WTC11 (cell line): ENCODE results near the gene GPR62. TPM values are rescaled to one million over a fixed set of nuclear protein-coding genes. Genes with fewer than 3 reads are reported as not detected.

ENCODE experiments used
- ATAC-seq: fragments of 200-7000 bp; cut with Tn5 transposase; 2 replicates; pipeline ENCODE4 v1.10.0; 2021; ENCODE audit warnings: mild to moderate bottlenecking, moderate library complexity
- CTCF ChIA-PET: fragments of 300-600 bp; sonication (Branson Sonifier 250); formaldehyde crosslinking; loops from one replicate; lab custom pipeline; 2021; ENCODE audit warnings: antibody characterized with exemption; lab: Charles Lee
- POLR2A ChIA-PET: fragments of 350-600 bp; sonication (Branson Sonifier 250); formaldehyde crosslinking; loops from one replicate; lab custom pipeline; 2021; ENCODE audit warnings: antibody characterized with exemption; lab: Charles Lee
- DNase-seq: peaks from one replicate; pipeline ENCODE4 v3.0.0; 2021; ENCODE audit warnings: low spot score
- H3K27ac Mint-ChIP-seq: 2 replicates; pipeline ENCODE4 v1.8.0; 2021; ENCODE audit warnings: mixed read lengths
- H3K27me3 Mint-ChIP-seq: 2 replicates; pipeline ENCODE4 v1.8.0; 2021; ENCODE audit warnings: low read depth, mild to moderate bottlenecking, moderate library complexity, mixed read lengths
- H3K36me3 Mint-ChIP-seq: 2 replicates; pipeline ENCODE4 v1.8.0; 2021; ENCODE audit warnings: mixed read lengths
- H3K4me1 Mint-ChIP-seq: 2 replicates; pipeline ENCODE4 v1.8.0; 2022; ENCODE audit warnings: mixed read lengths
- H3K4me3 Mint-ChIP-seq: 2 replicates; pipeline ENCODE4 v1.8.0; 2021; ENCODE audit warnings: mild to moderate bottlenecking, moderate library complexity, mixed read lengths
- H3K9me3 Mint-ChIP-seq: 2 replicates; pipeline ENCODE4 v1.8.0; 2021; ENCODE audit warnings: mixed read lengths
- CBFB ChIP-seq: sonication (generic); formaldehyde crosslinking; IDR thresholded peaks from 2 replicates; pipeline ENCODE4 v1.8.1; 2022; ENCODE audit warnings: mild to moderate bottlenecking, low read depth, missing genetic modification reagents
- ESRRA ChIP-seq: sonication (generic); formaldehyde crosslinking; IDR thresholded peaks from 2 replicates; pipeline ENCODE4 v1.8.1; 2022; ENCODE audit warnings: mild to moderate bottlenecking, missing genetic modification reagents, borderline replicate concordance
- GABPB1 ChIP-seq: sonication (generic); formaldehyde crosslinking; IDR thresholded peaks from 2 replicates; pipeline ENCODE4 v1.8.1; 2023; ENCODE audit warnings: mild to moderate bottlenecking, missing genetic modification reagents
- JAZF1 ChIP-seq: fragments of 250-450 bp; sonication (Bioruptor Pico); IDR thresholded peaks from 2 replicates; pipeline ENCODE4 v1.9.0; 2021; ENCODE audit warnings: moderate library complexity, mild to moderate bottlenecking, inconsistent platforms
- MYBL2 ChIP-seq: sonication (generic); formaldehyde crosslinking; IDR thresholded peaks from 2 replicates; pipeline ENCODE4 v1.8.1; 2023; ENCODE audit warnings: mild to moderate bottlenecking, moderate library complexity, missing genetic modification reagents
- SMAD3 ChIP-seq: sonication (generic); formaldehyde crosslinking; IDR thresholded peaks from 2 replicates; pipeline ENCODE4 v1.8.0; 2022; ENCODE audit warnings: missing genetic modification reagents, mild to moderate bottlenecking, borderline replicate concordance
- TCF7 ChIP-seq: sonication (generic); formaldehyde crosslinking; IDR thresholded peaks from 2 replicates; pipeline ENCODE4 v1.8.0; 2022; ENCODE audit warnings: mild to moderate bottlenecking, low read depth, missing genetic modification reagents, moderate library complexity
- TEAD1 ChIP-seq: sonication (generic); formaldehyde crosslinking; IDR thresholded peaks from 2 replicates; pipeline ENCODE4 v1.8.0; 2022; ENCODE audit warnings: mild to moderate bottlenecking, missing genetic modification reagents
- ZNF121 ChIP-seq: sonication (generic); formaldehyde crosslinking; IDR thresholded peaks from 2 replicates; pipeline ENCODE4 v1.8.0; 2023; ENCODE audit warnings: missing genetic modification reagents
- ZNF263 ChIP-seq: sonication (generic); formaldehyde crosslinking; IDR thresholded peaks from 2 replicates; pipeline ENCODE4 v1.8.1; 2022; ENCODE audit warnings: low read depth, mild to moderate bottlenecking, moderate library complexity, missing genetic modification reagents
- ZNF396 ChIP-seq: fragments of 250-450 bp; sonication (Bioruptor Pico); IDR thresholded peaks from 2 replicates; pipeline ENCODE4 v1.8.0; 2021; ENCODE audit warnings: mild to moderate bottlenecking, moderate library complexity, borderline replicate concordance
- total RNA-seq: library from RNA; stranded (reverse); gene quantifications from 3 replicates; pipeline ENCODE4 v1.2.3, GENCODE V29; 2021
- TF ChIP-seq, protein P1 (sequence below): sonication (generic); formaldehyde crosslinking; IDR thresholded peaks from 2 replicates; pipeline ENCODE4 v1.8.0; 2022; ENCODE audit warnings: mild to moderate bottlenecking, missing genetic modification reagents
- TF ChIP-seq, protein P2 (sequence below): sonication (generic); formaldehyde crosslinking; IDR thresholded peaks from 2 replicates; pipeline ENCODE4 v1.8.1; 2023; ENCODE audit warnings: mild to moderate bottlenecking, missing genetic modification reagents, moderate library complexity
- TF ChIP-seq, protein P3 (sequence below): sonication (generic); formaldehyde crosslinking; conservative IDR thresholded peaks from 2 replicates; pipeline ENCODE4 v1.8.1; 2022; ENCODE audit warnings: mild to moderate bottlenecking, missing genetic modification reagents
- TF ChIP-seq, protein P4 (sequence below): sonication (generic); formaldehyde crosslinking; IDR thresholded peaks from 2 replicates; pipeline ENCODE4 v1.8.1; 2023; ENCODE audit warnings: mild to moderate bottlenecking, missing genetic modification reagents, borderline replicate concordance
- TF ChIP-seq, protein P5 (sequence below): sonication (generic); formaldehyde crosslinking; IDR thresholded peaks from 2 replicates; pipeline ENCODE4 v1.8.0; 2022; ENCODE audit warnings: mild to moderate bottlenecking, missing genetic modification reagents
- TF ChIP-seq, protein P6 (sequence below): sonication (generic); formaldehyde crosslinking; IDR thresholded peaks from 2 replicates; pipeline ENCODE4 v1.8.0; 2023; ENCODE audit warnings: mild to moderate bottlenecking, missing genetic modification reagents
- TF ChIP-seq, protein P7 (sequence below): sonication (generic); formaldehyde crosslinking; IDR thresholded peaks from 2 replicates; pipeline ENCODE4 v1.8.1; 2022; ENCODE audit warnings: low read depth, missing genetic modification reagents, borderline replicate concordance
- TF ChIP-seq, protein P8 (sequence below): sonication (generic); formaldehyde crosslinking; IDR thresholded peaks from 2 replicates; pipeline ENCODE4 v1.8.0; 2022; ENCODE audit warnings: mild to moderate bottlenecking, missing genetic modification reagents
- TF ChIP-seq, protein P9 (sequence below): sonication (generic); formaldehyde crosslinking; IDR thresholded peaks from 2 replicates; pipeline ENCODE4 v1.8.1; 2023; ENCODE audit warnings: mild to moderate bottlenecking, moderate library complexity, missing genetic modification reagents

Gene GPR62
- total RNA-seq, 1 experiment from 2014 or later, result 0.24 TPM

DNA sequence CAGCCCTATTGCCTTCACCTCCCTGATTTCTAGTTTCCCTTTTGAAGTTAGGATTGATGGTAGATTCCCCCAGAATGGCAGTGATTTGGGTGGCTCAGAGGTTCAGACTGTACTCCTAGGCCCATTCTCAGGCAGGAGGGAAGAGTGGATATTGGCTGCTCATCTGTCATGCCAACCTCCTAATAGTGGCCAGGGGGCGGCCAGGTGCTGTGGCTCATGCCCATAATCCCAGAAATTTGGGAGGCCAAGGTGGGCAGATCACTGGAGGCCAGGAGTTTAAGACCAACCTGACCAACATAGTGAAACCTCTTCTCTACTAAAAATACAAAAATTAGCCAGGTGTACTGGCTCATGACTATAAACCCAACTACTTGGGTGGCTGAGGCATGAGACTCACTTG lies 24.7 kb upstream of the GPR62 start (continued):
- TF ChIP-seq, protein P1, sequence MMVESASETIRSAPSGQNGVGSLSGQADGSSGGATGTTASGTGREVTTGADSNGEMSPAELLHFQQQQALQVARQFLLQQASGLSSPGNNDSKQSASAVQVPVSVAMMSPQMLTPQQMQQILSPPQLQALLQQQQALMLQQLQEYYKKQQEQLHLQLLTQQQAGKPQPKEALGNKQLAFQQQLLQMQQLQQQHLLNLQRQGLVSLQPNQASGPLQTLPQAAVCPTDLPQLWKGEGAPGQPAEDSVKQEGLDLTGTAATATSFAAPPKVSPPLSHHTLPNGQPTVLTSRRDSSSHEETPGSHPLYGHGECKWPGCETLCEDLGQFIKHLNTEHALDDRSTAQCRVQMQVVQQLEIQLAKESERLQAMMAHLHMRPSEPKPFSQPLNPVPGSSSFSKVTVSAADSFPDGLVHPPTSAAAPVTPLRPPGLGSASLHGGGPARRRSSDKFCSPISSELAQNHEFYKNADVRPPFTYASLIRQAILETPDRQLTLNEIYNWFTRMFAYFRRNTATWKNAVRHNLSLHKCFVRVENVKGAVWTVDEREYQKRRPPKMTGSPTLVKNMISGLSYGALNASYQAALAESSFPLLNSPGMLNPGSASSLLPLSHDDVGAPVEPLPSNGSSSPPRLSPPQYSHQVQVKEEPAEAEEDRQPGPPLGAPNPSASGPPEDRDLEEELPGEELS (CRISPR knock-in tag), result no peak
- TF ChIP-seq TCF7, result no peak
- no peak for TF ChIP-seq GABPB1 (CRISPR knock-in tag)
- TF ChIP-seq, protein P2, sequence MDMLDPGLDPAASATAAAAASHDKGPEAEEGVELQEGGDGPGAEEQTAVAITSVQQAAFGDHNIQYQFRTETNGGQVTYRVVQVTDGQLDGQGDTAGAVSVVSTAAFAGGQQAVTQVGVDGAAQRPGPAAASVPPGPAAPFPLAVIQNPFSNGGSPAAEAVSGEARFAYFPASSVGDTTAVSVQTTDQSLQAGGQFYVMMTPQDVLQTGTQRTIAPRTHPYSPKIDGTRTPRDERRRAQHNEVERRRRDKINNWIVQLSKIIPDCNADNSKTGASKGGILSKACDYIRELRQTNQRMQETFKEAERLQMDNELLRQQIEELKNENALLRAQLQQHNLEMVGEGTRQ (CRISPR knock-in tag), result no peak
- TF ChIP-seq, protein P3, sequence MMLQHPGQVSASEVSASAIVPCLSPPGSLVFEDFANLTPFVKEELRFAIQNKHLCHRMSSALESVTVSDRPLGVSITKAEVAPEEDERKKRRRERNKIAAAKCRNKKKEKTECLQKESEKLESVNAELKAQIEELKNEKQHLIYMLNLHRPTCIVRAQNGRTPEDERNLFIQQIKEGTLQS (CRISPR knock-in tag), result no peak
- TF ChIP-seq, protein P4, sequence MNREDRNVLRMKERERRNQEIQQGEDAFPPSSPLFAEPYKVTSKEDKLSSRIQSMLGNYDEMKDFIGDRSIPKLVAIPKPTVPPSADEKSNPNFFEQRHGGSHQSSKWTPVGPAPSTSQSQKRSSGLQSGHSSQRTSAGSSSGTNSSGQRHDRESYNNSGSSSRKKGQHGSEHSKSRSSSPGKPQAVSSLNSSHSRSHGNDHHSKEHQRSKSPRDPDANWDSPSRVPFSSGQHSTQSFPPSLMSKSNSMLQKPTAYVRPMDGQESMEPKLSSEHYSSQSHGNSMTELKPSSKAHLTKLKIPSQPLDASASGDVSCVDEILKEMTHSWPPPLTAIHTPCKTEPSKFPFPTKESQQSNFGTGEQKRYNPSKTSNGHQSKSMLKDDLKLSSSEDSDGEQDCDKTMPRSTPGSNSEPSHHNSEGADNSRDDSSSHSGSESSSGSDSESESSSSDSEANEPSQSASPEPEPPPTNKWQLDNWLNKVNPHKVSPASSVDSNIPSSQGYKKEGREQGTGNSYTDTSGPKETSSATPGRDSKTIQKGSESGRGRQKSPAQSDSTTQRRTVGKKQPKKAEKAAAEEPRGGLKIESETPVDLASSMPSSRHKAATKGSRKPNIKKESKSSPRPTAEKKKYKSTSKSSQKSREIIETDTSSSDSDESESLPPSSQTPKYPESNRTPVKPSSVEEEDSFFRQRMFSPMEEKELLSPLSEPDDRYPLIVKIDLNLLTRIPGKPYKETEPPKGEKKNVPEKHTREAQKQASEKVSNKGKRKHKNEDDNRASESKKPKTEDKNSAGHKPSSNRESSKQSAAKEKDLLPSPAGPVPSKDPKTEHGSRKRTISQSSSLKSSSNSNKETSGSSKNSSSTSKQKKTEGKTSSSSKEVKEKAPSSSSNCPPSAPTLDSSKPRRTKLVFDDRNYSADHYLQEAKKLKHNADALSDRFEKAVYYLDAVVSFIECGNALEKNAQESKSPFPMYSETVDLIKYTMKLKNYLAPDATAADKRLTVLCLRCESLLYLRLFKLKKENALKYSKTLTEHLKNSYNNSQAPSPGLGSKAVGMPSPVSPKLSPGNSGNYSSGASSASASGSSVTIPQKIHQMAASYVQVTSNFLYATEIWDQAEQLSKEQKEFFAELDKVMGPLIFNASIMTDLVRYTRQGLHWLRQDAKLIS (CRISPR knock-in tag), result no peak
- TF ChIP-seq CBFB (CRISPR knock-in tag), result no peak

DNA sequence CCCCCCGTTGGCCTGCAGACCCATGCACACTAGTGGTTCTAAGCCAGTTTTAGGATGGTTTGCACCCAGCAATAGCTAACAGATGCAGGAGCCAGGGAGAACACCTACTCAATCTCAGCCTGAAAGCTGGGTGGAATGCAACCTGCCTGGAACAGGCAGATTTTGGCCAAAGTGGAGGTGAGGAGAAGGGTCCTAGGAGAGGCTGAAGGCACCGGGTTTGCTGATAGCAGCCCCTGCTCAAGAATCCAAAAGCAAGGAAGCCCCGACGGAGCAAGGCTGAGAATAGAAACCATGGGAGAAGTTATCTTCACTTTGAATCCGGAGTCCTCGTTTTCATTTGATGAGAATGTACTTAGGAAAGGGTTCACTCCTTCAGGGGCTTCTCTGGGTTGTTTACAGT lies 23.4 kb upstream of the GPR62 start:
- DNase-seq (no peak), ATAC-seq (no peak)
- Mint-ChIP-seq H3K4me3 (no peak overlapping the region), H3K9me3 (no peaks in the 10 kb centered on the region), H3K27ac (no peak overlapping the region), H3K36me3 (peaks cover 30% of the 10 kb centered on the region), H3K4me1 (no peaks in the 10 kb centered on the region), H3K27me3 (no peaks in the 10 kb centered on the region)
- TF ChIP-seq, protein P5, sequence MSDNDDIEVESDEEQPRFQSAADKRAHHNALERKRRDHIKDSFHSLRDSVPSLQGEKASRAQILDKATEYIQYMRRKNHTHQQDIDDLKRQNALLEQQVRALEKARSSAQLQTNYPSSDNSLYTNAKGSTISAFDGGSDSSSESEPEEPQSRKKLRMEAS (CRISPR knock-in tag), result no peak
- TF ChIP-seq SMAD3 (CRISPR knock-in tag) (no peak), JAZF1 (no peak), ESRRA (CRISPR knock-in tag) (no peak), MYBL2 (CRISPR knock-in tag) (no peak), ZNF121 (no peak), ZNF263 (CRISPR knock-in tag) (no peak), TEAD1 (CRISPR knock-in tag) (no peak), ZNF396 (CRISPR knock-in tag) (no peak)
- TF ChIP-seq, protein P6, sequence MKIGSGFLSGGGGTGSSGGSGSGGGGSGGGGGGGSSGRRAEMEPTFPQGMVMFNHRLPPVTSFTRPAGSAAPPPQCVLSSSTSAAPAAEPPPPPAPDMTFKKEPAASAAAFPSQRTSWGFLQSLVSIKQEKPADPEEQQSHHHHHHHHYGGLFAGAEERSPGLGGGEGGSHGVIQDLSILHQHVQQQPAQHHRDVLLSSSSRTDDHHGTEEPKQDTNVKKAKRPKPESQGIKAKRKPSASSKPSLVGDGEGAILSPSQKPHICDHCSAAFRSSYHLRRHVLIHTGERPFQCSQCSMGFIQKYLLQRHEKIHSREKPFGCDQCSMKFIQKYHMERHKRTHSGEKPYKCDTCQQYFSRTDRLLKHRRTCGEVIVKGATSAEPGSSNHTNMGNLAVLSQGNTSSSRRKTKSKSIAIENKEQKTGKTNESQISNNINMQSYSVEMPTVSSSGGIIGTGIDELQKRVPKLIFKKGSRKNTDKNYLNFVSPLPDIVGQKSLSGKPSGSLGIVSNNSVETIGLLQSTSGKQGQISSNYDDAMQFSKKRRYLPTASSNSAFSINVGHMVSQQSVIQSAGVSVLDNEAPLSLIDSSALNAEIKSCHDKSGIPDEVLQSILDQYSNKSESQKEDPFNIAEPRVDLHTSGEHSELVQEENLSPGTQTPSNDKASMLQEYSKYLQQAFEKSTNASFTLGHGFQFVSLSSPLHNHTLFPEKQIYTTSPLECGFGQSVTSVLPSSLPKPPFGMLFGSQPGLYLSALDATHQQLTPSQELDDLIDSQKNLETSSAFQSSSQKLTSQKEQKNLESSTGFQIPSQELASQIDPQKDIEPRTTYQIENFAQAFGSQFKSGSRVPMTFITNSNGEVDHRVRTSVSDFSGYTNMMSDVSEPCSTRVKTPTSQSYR (CRISPR knock-in tag), result no peak
- TF ChIP-seq, protein P7, sequence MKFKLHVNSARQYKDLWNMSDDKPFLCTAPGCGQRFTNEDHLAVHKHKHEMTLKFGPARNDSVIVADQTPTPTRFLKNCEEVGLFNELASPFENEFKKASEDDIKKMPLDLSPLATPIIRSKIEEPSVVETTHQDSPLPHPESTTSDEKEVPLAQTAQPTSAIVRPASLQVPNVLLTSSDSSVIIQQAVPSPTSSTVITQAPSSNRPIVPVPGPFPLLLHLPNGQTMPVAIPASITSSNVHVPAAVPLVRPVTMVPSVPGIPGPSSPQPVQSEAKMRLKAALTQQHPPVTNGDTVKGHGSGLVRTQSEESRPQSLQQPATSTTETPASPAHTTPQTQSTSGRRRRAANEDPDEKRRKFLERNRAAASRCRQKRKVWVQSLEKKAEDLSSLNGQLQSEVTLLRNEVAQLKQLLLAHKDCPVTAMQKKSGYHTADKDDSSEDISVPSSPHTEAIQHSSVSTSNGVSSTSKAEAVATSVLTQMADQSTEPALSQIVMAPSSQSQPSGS (CRISPR knock-in tag), result no peak
- TF ChIP-seq, protein P8, sequence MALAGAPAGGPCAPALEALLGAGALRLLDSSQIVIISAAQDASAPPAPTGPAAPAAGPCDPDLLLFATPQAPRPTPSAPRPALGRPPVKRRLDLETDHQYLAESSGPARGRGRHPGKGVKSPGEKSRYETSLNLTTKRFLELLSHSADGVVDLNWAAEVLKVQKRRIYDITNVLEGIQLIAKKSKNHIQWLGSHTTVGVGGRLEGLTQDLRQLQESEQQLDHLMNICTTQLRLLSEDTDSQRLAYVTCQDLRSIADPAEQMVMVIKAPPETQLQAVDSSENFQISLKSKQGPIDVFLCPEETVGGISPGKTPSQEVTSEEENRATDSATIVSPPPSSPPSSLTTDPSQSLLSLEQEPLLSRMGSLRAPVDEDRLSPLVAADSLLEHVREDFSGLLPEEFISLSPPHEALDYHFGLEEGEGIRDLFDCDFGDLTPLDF, result no peak
- TF ChIP-seq, protein P9, sequence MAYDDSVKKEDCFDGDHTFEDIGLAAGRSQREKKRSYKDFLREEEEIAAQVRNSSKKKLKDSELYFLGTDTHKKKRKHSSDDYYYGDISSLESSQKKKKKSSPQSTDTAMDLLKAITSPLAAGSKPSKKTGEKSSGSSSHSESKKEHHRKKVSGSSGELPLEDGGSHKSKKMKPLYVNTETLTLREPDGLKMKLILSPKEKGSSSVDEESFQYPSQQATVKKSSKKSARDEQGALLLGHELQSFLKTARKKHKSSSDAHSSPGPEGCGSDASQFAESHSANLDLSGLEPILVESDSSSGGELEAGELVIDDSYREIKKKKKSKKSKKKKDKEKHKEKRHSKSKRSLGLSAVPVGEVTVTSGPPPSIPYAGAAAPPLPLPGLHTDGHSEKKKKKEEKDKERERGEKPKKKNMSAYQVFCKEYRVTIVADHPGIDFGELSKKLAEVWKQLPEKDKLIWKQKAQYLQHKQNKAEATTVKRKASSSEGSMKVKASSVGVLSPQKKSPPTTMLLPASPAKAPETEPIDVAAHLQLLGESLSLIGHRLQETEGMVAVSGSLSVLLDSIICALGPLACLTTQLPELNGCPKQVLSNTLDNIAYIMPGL (CRISPR knock-in tag), result no peak
- POLR2A ChIA-PET, result no interaction called here
- CTCF ChIA-PET, result no interaction called here
